ENCODE measurements around the gene LMO2.
"Not testable (repeated sequence)": the region's sequence is repeated elsewhere in the genome, so short reads cannot be mapped to it uniquely, and the experiment has no call there.

Gene LMO2

DNA sequence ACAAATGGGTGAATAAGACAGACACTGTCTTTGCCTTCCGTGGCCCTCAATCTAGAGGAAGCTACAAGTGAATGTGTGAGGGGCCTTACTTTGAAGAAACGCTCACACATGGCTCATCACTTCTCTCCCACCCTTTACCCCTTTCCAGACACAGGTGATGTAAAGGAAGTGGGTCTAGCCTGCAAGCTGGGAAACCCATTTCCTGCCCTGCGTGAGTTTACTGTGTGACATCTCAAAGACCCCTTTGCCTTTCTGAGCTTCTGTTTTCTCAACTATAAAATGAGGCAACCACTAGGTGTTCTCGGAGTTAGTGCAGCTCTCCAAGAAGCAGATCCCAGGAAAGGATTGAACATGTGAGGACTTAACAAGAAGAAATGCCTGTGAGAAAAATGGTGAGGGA is 43.1 kb upstream of the LMO2 start:
- Histone ChIP-seq H3K36me3 (ENCODE audit: insufficient read depth) (no peaks in the 10 kb centered on the region), H3K4me2 (no peak overlapping the region), H3K27me3 (ENCODE audit: insufficient read depth, low read depth) (no peaks in the 10 kb centered on the region), H4K20me1 (ENCODE audit: insufficient read depth) (no peaks in the 10 kb centered on the region), H3K27ac (no peak overlapping the region), H3K9ac (no peak overlapping the region), H3K4me3 (IDR thresholded peaks at IDR 0.05; ENCODE audit: insufficient read depth, low read depth, low read length) (no peak overlapping the region), H3K79me2 (ENCODE audit: insufficient read depth, low read depth) (no peaks in the 10 kb centered on the region), H2AFZ (ENCODE audit: low read depth) (no peak overlapping the region), H3K4me1 (ENCODE audit: low read depth, poor library complexity, severe bottlenecking) (no peaks in the 10 kb centered on the region)
- TF ChIP-seq, protein P1, sequence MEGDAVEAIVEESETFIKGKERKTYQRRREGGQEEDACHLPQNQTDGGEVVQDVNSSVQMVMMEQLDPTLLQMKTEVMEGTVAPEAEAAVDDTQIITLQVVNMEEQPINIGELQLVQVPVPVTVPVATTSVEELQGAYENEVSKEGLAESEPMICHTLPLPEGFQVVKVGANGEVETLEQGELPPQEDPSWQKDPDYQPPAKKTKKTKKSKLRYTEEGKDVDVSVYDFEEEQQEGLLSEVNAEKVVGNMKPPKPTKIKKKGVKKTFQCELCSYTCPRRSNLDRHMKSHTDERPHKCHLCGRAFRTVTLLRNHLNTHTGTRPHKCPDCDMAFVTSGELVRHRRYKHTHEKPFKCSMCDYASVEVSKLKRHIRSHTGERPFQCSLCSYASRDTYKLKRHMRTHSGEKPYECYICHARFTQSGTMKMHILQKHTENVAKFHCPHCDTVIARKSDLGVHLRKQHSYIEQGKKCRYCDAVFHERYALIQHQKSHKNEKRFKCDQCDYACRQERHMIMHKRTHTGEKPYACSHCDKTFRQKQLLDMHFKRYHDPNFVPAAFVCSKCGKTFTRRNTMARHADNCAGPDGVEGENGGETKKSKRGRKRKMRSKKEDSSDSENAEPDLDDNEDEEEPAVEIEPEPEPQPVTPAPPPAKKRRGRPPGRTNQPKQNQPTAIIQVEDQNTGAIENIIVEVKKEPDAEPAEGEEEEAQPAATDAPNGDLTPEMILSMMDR (conservative IDR thresholded peaks at IDR 0.05; ENCODE audit: low read depth, low read length): no peak

DNA sequence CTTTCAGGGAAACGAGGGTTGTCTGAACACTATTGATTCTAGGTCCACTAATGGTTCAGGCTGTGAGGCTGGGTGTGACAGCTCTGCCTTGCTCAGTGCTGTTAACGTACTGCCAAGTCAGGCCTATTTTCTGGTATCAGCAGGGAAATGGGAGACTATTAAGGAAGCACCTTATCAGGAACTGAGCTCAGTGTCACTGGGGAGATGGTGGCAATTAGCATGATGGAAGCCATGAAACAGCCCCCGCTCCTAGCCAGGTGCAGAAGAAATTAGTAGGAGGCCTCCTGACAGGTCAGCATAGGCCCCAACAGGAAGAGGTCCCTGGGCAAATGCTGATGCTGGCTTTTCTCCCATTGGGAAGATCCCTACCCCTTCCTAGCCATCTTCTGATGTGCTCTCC is 42.6 kb upstream of the LMO2 start:
- Histone ChIP-seq H3K36me3 (ENCODE audit: insufficient read depth) (no peaks in the 10 kb centered on the region), H3K4me1 (ENCODE audit: low read depth, poor library complexity, severe bottlenecking) (no peaks in the 10 kb centered on the region), H3K4me3 (IDR thresholded peaks at IDR 0.05; ENCODE audit: insufficient read depth, low read depth, low read length) (no peak overlapping the region), H3K4me2 (no peak overlapping the region), H2AFZ (ENCODE audit: low read depth) (no peak overlapping the region), H3K79me2 (ENCODE audit: insufficient read depth, low read depth) (no peaks in the 10 kb centered on the region), H4K20me1 (ENCODE audit: insufficient read depth) (no peaks in the 10 kb centered on the region), H3K9ac (no peak overlapping the region), H3K27me3 (ENCODE audit: insufficient read depth, low read depth) (no peaks in the 10 kb centered on the region), H3K27ac (no peak overlapping the region)
- TF ChIP-seq, protein P1 (conservative IDR thresholded peaks at IDR 0.05; ENCODE audit: low read depth, low read length): no peak

DNA sequence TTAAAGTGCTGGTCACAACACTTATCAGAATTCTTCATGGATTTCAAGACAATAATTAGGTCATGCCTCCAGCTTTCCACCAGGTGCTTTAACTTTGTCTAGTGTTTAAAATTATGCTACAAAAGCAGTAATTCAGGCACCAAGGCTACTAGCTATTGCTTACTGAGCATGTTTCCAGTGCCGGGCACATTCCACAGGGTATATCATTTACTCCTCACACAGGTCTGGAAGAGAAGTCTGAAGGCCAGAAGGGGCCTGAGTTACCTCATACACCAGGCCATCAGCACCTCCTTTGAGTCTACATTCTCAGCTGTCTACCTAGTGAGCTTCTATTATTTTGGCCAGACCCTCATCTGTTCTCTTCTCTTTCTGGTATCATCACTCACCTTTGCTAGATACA is 41.7 kb upstream of the LMO2 start:
- Histone ChIP-seq H3K79me2 (ENCODE audit: insufficient read depth, low read depth) (no peaks in the 10 kb centered on the region), H4K20me1 (ENCODE audit: insufficient read depth) (no peaks in the 10 kb centered on the region), H3K27me3 (ENCODE audit: insufficient read depth, low read depth) (no peaks in the 10 kb centered on the region), H3K4me1 (ENCODE audit: low read depth, poor library complexity, severe bottlenecking) (no peaks in the 10 kb centered on the region), H3K9ac (no peak overlapping the region), H2AFZ (ENCODE audit: low read depth) (no peak overlapping the region), H3K27ac (no peak overlapping the region), H3K4me2 (no peak overlapping the region), H3K36me3 (ENCODE audit: insufficient read depth) (no peaks in the 10 kb centered on the region), H3K4me3 (IDR thresholded peaks at IDR 0.05; ENCODE audit: insufficient read depth, low read depth, low read length) (no peak overlapping the region)
- TF ChIP-seq, protein P1 (conservative IDR thresholded peaks at IDR 0.05; ENCODE audit: low read depth, low read length): no peak

DNA sequence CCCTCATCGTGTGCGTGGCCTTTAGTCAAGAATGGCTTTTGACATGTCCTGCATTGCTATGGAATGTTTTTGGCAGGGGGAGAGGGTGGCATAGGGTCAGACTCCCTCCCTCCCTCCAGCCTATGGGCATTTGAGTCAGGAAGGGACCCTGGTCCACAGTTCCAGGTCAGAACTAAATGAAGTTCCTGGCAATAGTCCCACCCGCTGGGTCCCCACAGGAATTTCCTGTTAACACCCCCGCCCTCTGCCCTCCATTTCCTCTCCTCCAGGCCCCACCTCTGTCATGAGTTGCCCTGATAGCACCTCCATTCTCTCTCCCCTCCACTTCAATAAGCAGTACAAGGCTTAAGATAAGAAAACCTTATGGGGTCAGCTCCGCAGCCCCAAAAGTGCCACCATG is 40.8 kb upstream of the LMO2 start:
- TF ChIP-seq, protein P1 (conservative IDR thresholded peaks at IDR 0.05; ENCODE audit: low read depth, low read length): no peak
- Histone ChIP-seq H2AFZ (ENCODE audit: low read depth) (no peak overlapping the region), H3K27me3 (ENCODE audit: insufficient read depth, low read depth) (no peaks in the 10 kb centered on the region), H3K4me1 (ENCODE audit: low read depth, poor library complexity, severe bottlenecking) (no peaks in the 10 kb centered on the region), H3K9ac (no peak overlapping the region), H3K27ac (no peak overlapping the region), H3K79me2 (ENCODE audit: insufficient read depth, low read depth) (no peaks in the 10 kb centered on the region), H3K4me3 (IDR thresholded peaks at IDR 0.05; ENCODE audit: insufficient read depth, low read depth, low read length) (no peak overlapping the region), H3K4me2 (no peak overlapping the region), H3K36me3 (ENCODE audit: insufficient read depth) (no peaks in the 10 kb centered on the region), H4K20me1 (ENCODE audit: insufficient read depth) (no peaks in the 10 kb centered on the region)

DNA sequence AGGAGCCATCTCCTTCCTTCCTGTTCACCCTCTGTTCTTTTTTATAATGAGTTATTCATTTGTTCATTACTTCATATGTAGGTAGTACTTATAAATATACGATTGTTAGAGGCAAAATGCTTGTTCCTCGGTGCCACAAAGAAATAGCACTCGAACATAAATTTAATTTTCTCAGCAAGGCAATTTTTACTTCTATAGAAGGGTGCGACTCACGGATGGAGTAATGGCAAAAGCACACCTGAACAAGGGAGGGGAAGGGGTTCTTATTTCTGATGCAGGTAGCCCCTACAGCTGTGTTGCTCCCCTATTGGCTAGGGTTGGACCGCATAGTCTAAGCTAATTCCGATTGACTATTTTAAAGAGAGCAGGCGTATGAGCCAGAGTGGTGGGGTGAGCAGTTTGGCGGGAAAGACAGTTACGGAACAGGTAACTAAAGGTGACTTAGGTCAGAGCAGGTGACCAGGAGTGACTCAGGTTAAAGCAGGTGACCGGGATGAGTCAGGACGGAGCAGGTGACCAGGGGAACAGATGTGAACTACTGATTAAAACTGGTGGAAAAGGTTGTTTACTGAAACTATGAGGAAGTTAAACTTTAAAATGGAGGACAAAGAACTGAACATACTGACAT is 40.0 kb upstream of the LMO2 start:
- H3K27ac ChIP-seq; H3K4me1 ChIP-seq (ENCODE audit: low read depth, poor library complexity, severe bottlenecking); H3K4me2 ChIP-seq; H4K20me1 ChIP-seq (ENCODE audit: insufficient read depth); H3K4me3 ChIP-seq (IDR thresholded peaks at IDR 0.05; ENCODE audit: insufficient read depth, low read depth, low read length); H3K79me2 ChIP-seq (ENCODE audit: insufficient read depth, low read depth); H3K36me3 ChIP-seq (ENCODE audit: insufficient read depth); H3K27me3 ChIP-seq (ENCODE audit: insufficient read depth, low read depth); H2AFZ ChIP-seq (ENCODE audit: low read depth); H3K9ac ChIP-seq: not testable (repeated sequence)
